DMS153 treated with DMSO at 0.1 percent for 48 hours (cell line): ENCODE measurements around the gene ZFAND2A.
"Not testable (repeated sequence)": the region's sequence is repeated elsewhere in the genome, so short reads cannot be mapped to it uniquely, and the experiment has no call there.

Experiments
- DNase-seq: peaks from one replicate; lab custom pipeline; 2025; ENCODE audit not compliant: unreplicated experiment; lab: John Stamatoyannopoulos, UW

The ZFAND2A gene, protein sequence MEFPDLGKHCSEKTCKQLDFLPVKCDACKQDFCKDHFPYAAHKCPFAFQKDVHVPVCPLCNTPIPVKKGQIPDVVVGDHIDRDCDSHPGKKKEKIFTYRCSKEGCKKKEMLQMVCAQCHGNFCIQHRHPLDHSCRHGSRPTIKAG

DNA sequence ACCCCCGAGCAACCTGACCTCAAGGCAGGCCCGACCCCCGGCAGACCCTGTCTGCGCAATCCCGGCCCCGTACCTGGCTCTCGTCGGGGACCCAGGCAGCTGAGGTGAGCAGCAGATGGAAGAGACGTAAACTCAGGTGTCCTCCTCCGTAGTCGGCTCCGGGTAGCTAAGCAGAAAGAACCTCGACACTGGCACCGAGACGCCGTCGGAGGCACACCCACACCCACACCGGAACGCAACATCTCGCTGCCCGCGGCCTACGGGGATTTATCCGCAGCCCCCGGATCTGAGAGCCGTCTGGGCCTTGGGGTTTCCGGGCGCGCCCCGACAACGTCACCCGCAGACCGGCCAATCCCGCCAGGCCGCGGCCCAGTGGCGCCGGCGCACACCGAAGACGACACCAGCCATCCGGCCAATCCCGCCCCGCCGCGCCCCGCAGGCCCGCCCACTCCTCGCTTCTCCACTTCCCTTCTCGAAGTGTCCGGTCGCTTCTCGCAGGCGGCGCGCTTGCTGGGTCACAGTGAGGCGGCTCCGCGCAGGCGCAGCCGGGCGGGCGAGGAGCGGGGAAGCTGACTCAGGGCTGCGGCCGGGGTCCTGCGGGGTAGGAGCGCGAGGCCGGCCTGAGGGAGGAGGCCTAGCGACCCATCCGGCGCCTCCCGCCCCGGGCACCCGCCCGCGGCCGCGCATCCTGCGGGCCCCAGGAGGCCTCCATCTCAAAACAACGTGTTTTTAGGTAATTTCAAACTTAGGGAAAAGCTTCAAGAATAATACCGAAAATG, at the start of gene ZFAND2A:
Gene ZFAND2A (minus strand): TSS at position 306 of the 779 bp plus-strand sequence. CDS start 1,984 bp downstream, outside the sequence.
- peak; percentile 96 for DNase-seq

DNA sequence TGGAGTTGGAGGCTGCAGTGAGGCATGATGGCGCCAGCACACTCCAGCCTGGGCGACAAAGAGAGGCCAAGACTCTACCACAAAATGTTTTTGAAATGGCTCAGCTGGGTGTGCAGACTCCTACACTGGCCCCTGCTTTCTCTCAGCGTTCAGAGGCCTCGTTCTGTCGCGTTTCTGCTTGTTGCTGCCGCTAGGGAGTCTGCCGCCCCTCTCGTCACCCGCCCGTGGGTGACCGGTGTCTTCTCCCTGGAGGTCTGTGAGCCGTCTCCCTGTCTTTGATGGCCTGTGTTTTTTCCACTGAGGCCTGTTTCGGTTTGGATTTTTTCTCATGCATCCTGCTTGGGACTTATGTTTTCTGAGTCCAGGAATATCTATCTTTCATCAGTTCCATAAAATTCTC, 49.1 kb upstream of the ZFAND2A start:
- no peak for DNase-seq

DNA sequence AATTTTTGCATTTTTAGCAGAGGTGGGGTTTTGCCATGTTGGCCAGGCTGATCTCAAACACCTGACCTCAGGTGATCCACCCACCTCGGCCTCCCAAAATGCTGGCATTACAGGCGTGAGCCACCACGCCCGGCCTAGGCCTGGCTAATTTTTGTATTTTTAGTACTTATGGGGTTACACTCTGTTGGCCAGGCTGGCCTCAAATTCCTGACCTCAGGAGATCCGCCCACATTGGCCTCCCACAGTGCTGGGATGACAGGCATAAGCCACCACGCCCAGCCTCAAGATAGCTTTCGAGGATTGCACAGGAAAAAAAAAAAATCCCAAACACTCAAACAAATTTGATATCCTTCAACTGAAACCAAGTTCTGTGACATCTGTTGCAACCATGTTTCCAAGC, 45.7 kb upstream of the ZFAND2A start:
- not testable (repeated sequence) for DNase-seq

DNA sequence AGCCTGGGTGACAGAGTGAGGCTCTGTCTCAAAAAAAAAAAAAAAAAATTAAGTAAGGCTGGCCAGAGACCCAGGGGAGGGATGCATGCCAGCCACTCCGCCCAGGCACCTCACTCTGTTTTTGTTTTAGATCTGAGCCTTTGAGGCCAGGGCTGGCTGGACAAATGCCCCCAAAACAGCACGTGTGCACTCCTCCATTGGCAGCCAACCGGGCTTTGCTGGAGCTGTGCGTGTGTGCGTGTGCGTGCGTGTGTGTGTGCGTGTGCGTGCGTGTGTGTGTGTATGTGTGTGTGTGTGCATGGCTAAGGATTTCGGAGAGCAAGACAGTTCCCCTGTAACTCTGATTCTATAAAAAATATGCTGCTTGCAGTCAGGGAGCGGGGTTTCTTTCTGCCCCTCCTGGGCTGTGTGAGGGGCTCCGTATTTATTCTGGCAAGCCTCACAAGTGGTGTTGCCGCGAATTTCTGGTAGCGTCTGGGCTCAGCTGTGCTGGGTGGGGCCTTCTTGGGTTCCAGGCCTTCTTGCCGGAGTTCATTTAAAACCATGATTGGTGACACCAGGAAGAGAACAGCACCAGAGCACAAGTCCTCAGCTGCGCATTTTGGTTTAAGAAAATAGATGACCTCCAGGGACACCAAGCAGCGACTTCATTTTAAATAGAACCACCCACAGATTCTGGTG, 44.6 kb upstream of the ZFAND2A start:
- no peak for DNase-seq

DNA sequence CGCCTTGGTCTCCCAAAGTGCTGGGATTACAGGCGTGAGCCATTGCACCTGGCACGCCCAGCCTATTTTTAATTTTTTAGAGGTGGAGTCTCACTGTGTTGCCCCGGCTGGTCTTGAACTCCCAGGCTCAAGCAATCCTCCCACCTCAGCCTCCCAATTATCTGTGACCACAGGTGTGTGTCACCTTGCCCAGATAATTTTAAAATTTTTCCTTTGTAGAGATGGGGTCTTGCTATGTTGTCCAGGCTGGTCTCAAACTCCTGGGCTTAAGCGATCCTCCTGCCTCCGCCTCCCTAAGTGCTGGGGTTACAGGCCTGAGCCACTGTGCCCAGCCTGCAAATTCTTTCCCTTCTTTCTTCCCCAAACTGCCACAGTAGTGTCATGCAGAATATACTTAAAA, 42.9 kb upstream of the ZFAND2A start:
- not testable (repeated sequence) for DNase-seq

DNA sequence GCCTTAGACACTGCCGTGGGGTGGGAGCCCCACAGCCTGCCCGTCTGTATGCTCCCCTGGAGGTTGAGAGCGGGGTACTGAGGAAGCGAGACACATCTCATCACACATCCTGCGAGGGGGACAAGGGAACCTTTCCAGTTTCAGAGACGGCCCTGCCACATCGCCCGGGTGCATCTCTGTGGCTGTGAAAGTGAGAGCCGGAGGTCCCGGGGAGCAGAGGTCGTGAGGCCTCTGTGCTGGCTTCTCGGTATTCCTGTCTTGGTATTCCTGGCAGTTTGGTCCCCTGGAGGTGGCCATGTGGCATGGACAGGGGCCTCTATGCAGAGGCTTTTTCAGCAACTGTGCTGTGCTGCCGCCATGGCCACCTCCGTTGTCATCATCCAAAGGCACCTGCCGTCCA, 41.9 kb upstream of the ZFAND2A start:
- DNase-seq = no peak

DNA sequence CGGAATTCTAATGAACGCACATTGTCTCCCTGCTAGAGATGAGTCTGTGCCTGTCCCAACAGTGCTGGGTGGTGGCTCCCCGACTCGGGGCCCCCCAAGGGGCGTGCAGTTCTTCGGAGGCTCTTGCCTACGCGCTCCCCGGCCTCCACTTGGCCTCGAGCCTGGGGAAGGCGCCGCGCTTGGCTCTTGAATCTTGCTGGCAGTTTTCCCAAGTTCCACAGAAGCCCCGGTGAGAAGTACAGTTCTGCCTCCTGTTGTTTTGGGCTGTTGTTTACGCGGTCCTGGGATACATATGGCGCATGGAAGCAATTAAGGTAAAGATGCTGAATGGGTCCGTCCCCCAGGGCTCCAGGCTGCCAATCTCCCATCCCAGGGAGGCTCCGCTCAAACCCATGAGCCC, 40.0 kb upstream of the ZFAND2A start:
- DNase-seq = no peak

DNA sequence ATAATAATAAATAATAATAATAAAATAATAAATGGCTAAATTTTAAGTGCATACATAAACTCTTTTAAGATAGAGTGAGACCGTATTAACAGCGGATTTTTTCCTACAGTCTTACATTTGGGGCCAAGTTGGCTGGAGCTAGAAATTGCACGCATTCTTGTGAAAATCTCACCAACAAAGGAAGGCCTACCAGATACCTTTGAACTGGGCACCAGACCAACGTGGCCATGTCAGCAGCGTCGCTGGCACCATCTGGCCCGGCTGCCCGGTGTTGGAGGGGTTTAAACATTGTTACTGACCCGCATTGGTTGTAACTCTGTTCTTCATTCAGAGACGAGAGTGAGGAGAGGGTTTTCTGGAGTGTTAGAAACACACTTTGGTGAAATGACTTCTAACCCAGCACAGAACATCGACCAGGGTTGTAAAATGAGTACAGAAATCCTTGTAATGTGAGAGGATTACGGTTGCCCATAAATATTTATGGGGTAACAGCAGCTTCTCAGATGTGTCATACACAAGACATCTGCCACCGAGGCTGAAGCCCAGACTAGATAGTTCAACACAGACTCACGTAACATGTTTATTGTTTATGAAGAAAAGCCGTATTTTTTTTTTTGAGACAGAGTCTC, 38.1 kb upstream of the ZFAND2A start:
- no peak for DNase-seq

DNA sequence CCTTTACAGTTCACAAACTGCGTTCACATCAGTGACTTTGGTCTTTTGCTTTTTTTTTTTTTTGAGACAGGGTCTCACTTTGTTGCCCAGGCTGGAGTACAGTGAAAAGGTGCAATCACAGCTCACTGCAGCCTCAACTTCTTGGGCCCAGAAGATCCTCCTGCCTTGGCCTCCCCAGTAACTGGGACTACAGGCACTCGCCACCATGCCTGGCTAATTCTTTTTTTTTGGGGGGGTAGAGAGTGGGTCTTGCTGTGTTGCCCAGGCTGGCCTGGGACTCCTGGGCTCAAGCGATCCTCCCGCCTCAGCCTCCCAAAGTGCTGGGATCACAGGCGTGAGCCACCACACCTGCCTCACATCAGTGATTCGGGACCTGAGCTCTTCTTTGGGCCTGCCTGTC, 37.0 kb upstream of the ZFAND2A start:
- no peak for DNase-seq

DNA sequence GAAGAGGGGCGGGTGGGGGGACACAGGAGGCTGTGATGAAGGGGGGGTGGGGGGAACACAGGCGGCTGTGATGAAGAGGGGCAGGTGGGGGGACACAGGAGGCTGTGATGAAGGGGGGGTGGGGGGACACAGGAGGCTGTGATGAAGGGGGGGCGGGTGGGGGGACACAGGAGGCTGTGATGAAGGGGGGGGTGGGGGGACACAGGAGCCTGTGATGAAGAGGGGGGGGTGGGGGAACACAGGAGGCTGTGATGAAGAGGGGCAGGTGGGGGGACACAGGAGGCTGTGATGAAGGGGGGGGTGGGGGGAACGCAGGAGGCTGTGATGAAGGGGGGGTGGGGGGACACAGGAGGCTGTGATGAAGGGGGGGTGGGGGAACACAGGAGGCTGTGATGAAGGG, 36.4 kb upstream of the ZFAND2A start:
- DNase-seq = not testable (repeated sequence)

DNA sequence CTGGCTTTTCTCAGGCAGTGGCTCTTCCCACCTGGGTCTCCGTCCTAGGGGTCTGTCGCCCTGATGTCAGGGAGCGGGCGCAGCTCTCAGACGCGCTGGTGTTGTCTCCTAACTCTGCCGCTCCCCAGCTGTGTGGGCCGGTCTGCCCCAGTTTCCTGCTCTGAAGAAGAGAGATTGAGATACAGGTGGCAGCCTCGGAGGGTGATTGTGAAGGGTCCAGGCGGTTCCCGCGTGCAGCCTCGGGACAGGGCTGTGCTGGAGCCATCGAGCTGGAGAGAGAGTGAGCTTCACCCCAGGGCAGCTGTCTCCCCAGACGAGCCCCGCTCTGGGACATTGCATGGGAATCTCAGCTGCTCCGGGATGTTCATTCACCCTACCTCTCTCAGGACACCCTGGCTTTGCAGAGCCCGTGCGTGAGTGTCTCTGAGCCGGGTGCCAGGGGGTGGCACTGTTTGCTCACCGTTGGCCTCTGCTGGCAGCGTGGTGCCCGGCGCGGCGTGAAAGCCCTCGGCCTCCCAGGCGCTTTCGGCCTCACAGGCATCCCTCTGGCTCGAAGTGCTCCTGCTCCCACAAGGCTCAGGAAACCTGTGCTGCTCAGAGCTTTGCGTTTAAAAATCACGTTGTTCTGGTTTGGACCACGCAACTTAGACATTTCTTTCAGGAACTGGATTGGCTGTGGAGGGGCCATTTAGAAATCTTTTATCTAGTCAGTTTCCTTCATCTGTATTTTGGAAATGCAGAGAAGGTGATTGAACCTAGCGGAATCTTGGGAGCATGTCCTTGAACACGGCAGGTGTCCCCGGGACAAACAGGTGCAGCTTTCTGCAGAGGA, 33.8 kb upstream of the ZFAND2A start:
- DNase-seq = peak; percentile 85

DNA sequence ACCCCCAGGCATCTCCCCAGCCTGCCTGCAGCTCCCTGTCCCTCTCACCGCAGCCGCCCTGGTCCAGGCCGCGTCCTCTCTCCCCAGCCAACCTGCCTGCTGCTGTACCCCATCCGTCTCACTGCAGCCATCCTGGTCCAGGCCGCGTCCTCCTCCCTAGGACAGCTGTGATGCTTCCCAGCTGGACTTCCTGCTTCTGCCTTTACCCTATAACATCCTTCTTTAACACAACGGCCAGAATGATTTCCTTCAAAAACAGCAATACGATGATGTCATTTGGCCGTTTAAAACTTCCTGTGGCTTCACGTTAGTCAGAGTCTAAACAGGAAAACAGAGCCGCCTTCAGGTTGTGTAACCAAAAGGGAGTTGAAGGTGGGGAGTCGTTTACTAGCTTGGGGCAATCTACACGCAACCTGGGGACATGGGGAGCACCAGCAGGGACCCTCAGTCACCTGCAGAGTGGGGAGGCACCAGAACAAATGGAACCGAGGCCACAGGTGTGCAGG, 32.2 kb upstream of the ZFAND2A start:
- no peak for DNase-seq

DNA sequence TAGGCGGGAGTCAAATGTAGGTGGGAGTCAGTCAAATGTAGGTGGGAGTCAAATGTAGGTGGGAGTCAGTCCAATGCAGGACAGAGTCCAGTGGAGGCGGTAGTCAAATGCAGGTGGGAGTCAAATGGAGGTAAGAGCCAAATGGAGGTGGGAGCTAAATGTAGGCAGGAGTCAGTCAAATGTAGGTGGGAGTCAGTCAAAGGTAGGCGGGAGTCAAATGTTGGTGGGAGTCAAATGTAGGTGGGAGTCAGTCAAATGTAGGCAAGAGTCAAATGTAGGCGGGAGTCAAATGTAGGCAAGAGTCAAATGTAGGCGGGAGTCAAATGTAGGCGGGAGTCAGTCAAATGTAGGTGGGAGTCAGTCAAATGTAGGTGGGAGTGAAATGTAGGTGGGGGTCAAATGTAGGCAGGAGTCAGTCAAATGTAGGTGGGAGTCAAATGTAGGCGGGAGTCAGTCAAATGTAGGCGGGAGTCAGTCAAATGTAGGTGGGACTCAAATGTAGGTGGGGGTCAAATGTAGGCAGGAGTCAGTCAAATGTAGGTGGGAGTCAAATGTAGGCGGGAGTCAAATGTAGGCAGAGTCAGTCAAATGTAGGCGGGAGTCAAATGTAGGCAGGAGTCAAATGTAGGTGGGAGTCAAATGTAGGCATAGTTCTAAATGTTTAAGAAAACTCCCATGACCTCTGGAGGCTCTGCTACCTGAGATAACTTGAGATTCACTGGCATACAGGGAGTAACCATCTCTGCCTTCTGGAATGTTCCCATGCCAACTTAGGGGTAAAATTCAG, 30.2 kb upstream of the ZFAND2A start:
- no peak for DNase-seq

DNA sequence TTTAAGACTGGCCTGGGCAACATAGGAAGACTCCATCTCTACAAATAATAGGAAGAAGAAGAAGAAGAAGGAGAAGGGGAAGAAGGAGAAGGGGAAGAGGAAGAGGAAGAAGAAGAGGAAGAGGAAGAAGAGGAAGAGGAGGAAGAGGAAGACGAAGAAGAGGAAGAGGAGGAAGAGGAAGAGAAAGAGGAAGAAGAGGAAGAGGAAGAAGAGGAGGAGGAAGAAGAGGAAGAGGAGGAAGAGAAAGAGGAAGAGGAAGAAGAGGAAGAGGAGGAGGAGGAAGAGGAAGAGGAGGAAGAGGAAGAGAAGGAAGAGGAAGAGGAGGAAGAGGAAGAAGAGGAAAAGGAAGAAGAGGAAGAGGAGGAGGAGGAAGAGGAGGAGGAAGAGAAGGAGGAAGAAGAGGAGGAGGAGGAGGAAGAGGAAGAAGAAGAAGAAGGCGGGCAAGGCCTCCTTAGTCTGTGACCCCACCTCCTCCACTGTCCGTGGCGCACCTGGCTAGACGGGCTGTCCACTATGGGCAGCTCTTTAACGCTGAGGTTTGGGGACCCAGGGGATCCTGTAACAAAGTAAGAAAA, 28.8 kb upstream of the ZFAND2A start:
- DNase-seq = no peak

DNA sequence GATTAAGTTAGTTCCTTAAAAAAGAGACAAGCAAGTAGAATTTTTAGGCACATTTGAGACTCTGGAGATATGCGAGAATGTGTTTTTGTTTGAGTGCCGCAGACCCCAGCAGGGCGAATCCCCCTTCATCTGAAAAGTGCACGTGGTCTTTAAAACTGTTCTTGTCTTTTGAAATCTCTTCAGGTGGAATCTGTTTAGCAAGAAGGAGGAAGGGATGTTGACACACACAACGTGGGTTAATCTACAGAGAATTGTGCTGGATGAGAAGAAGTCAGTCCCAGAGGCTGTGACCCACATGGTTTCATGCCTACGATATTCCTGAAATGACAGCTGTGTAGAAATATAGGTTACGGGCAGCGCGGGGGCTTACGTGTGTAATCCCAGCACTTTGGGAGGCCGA, 27.1 kb upstream of the ZFAND2A start:
- no peak for DNase-seq

DNA sequence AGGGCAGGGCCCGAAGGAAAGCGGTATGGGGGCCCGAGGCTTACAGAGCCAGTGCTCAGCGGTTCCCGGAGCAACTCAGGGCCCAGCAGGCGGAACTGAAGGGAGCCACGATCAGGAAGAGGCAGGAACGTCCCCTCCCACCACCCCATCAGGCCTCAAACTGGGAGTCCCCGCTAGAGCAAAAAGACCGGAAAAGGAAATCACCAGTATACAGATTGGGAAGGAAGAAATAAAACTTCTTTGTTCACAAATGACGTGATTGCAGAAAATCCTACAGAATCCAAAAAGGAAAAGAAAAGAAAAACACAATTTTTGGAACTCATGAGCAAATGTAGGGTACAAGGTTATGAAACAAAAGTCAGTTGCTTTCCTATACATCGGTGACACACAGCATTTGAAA, 21.6 kb upstream of the ZFAND2A start:
- no peak for DNase-seq

DNA sequence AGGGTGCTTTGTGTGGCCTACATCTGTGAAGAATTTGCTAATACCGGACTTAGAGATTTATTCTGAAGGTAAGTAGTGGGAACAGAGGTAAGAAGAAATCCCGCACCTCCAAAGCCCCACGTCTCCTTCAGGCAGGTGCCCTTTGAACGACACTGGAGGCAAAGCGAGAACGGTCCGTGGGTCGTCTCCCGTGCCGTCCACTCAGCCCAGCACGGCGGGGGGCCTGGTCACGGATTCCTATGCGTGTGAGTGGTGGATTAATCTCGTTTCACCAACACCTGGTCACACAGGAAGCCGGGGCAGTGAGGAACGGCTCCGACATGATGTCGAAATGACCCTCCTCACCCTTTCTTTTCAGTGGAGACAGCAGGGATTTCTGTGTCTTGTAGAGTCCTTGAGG, 21.0 kb upstream of the ZFAND2A start:
- DNase-seq = no peak

DNA sequence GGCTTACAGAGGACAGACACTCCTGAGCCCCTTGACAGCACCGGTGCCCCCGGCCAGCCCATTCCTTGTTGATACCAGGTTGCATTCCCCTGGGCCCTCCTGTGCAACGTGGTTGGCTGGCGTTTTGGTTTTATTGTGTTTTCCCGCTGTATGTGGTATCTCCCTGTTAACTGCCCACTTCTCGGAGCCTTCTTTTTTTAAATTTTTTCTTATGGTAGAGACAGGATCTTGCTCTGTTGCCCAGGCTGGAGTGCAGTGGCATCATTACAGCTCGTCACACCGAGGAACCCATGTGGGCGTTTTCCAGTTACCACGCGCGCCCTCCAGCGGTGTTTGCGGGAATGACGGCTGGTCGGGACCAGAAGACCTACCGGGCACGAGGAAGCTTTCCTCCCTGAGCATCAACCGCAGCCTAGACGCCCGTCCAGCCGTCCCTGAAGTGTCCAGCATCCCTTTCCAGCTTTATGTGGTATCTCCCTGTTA, 16.9 kb upstream of the ZFAND2A start:
- peak; percentile 26 for DNase-seq
